Astrocyte (in vitro differentiated cells and primary cell): ENCODE results near the gene SHROOM2. TPM values are rescaled to one million over a fixed set of nuclear protein-coding genes. Genes with fewer than 3 reads are reported as not detected.

Experiments
- DNase-seq: peaks from one replicate; pipeline ENCODE4 v3.0.0-alpha.2; 2010; ENCODE audit warnings: low read depth
- FAIRE-seq: peaks from 2 replicates; lab custom pipeline; 2011; peaks lifted over from hg19 to GRCh38; lab: Jason Lieb, UNC
- H2AFZ ChIP-seq: 2 replicates; pipeline ENCODE4 v1.6.0; 2012; ENCODE audit warnings: low read depth, low read length, inconsistent platforms
- H3K27ac ChIP-seq: 2 replicates; pipeline ENCODE4 v1.5.1; 2011; ENCODE audit warnings: low read depth, low read length, inconsistent platforms
- H3K27me3 ChIP-seq: 2 replicates; pipeline ENCODE4 v1.6.0; 2011; ENCODE audit warnings: low read length, inconsistent platforms; ENCODE audit not compliant: insufficient read depth
- H3K36me3 ChIP-seq: 2 replicates; pipeline ENCODE4 v1.5.1; 2011; ENCODE audit warnings: low read length, inconsistent platforms; ENCODE audit not compliant: insufficient read depth
- H3K4me1 ChIP-seq: 2 replicates; pipeline ENCODE4 v1.5.1; 2011; ENCODE audit warnings: low read length, inconsistent platforms; ENCODE audit not compliant: insufficient read depth
- H3K4me2 ChIP-seq: 2 replicates; pipeline ENCODE4 v1.6.0; 2012; ENCODE audit warnings: low read length, inconsistent platforms
- H3K4me3 ChIP-seq: 2 replicates; pipeline ENCODE4 v1.5.1; 2011; ENCODE audit warnings: low read depth, mild to moderate bottlenecking, low read length, inconsistent platforms; ENCODE audit not compliant: insufficient read depth
- H3K79me2 ChIP-seq: 2 replicates; pipeline ENCODE4 v1.6.0; 2012; ENCODE audit warnings: mild to moderate bottlenecking, low read length, inconsistent platforms; ENCODE audit not compliant: insufficient read depth
- H3K9ac ChIP-seq: 2 replicates; pipeline ENCODE4 v1.6.0; 2012; ENCODE audit warnings: mild to moderate bottlenecking, low read length, inconsistent platforms
- H3K9me3 ChIP-seq: 2 replicates; pipeline ENCODE4 v1.5.1; 2012; ENCODE audit warnings: low read depth, mild to moderate bottlenecking, low read length, inconsistent platforms; ENCODE audit not compliant: insufficient read depth
- H4K20me1 ChIP-seq: 2 replicates; pipeline ENCODE4 v1.6.0; 2012; ENCODE audit warnings: low read length, inconsistent platforms; ENCODE audit not compliant: insufficient read depth
- H3K27ac Mint-ChIP-seq: one replicate; pipeline ENCODE4 v1.8.0; 2021; ENCODE audit warnings: mild to moderate bottlenecking, mixed read lengths; ENCODE audit not compliant: unreplicated experiment
- H3K27me3 Mint-ChIP-seq: one replicate; pipeline ENCODE4 v1.8.0; 2021; ENCODE audit warnings: low read depth, mixed read lengths; ENCODE audit not compliant: unreplicated experiment
- H3K36me3 Mint-ChIP-seq: one replicate; pipeline ENCODE4 v1.8.0; 2021; ENCODE audit warnings: low read depth, mixed read lengths; ENCODE audit not compliant: unreplicated experiment
- H3K4me1 Mint-ChIP-seq: one replicate; pipeline ENCODE4 v1.8.0; 2021; ENCODE audit warnings: low read depth, mixed read lengths; ENCODE audit not compliant: unreplicated experiment
- H3K4me3 Mint-ChIP-seq: one replicate; pipeline ENCODE4 v1.8.0; 2021; ENCODE audit warnings: mild to moderate bottlenecking, moderate library complexity, mixed read lengths; ENCODE audit not compliant: unreplicated experiment
- H3K9me3 Mint-ChIP-seq: one replicate; pipeline ENCODE4 v1.8.0; 2021; ENCODE audit warnings: mild to moderate bottlenecking, mixed read lengths; ENCODE audit not compliant: unreplicated experiment
- EZH2 ChIP-seq: IDR thresholded peaks from 2 replicates; pipeline ENCODE4 v1.6.1; 2012; ENCODE audit warnings: mild to moderate bottlenecking, low read length, inconsistent platforms; ENCODE audit not compliant: insufficient read depth
- total RNA-seq: library from RNA; stranded (reverse); gene quantifications from 2 replicates; pipeline ENCODE4 v1.2.1, GENCODE V29; 2021
- TF ChIP-seq, protein P1 (sequence below): IDR thresholded peaks from 2 replicates; pipeline ENCODE4 v1.5.1; 2011; ENCODE audit warnings: low read depth, mild to moderate bottlenecking, inconsistent platforms, low read length, moderate library complexity; ENCODE audit not compliant: insufficient read depth

SHROOM2 gene
- total RNA-seq, 1 donor from 2014 or later, result 15.9 TPM

DNA sequence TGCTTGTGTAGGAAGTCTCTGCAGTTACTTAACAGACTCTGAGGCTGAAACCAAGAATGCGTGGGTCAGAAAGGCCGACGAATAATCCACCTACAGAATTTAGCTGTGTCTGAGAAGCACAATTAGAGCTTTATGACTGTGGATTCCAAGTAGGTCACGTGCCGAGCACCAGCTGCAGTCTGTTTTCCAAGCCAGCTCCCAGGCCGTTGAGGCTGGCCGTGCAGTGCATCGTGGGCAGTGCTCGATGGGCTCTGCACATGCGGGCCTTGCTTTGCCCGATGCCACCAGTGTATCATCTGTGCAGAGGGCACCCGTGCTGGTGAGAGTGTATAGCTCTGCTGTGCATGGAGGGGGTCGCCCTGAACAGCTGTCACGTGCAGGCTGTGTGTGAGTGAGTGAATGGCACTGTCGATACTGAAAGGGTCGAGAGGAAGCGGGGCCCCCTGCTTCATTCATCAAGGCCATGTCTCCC, 113.4 kb downstream of the SHROOM2 start:
- DNase-seq (peak; percentile 91), FAIRE-seq (peak; percentile 88)
- TF ChIP-seq, protein P1, sequence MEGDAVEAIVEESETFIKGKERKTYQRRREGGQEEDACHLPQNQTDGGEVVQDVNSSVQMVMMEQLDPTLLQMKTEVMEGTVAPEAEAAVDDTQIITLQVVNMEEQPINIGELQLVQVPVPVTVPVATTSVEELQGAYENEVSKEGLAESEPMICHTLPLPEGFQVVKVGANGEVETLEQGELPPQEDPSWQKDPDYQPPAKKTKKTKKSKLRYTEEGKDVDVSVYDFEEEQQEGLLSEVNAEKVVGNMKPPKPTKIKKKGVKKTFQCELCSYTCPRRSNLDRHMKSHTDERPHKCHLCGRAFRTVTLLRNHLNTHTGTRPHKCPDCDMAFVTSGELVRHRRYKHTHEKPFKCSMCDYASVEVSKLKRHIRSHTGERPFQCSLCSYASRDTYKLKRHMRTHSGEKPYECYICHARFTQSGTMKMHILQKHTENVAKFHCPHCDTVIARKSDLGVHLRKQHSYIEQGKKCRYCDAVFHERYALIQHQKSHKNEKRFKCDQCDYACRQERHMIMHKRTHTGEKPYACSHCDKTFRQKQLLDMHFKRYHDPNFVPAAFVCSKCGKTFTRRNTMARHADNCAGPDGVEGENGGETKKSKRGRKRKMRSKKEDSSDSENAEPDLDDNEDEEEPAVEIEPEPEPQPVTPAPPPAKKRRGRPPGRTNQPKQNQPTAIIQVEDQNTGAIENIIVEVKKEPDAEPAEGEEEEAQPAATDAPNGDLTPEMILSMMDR, result no peak
- no peaks in the 10 kb centered on the region for H3K27me3 ChIP-seq
- Mint-ChIP-seq H3K9me3 (no peaks in the 10 kb centered on the region), H3K27me3 (no peaks in the 10 kb centered on the region), H3K36me3 (no peaks in the 10 kb centered on the region), H3K4me1 (peaks cover 37% of the 10 kb centered on the region), H3K27ac (peak overlapping the region; percentile 84), H3K4me3 (no peak overlapping the region)
- no peaks in the 10 kb centered on the region for H3K9me3 ChIP-seq
- H3K27ac ChIP-seq, result peak overlapping the region; percentile 56
- peak overlapping the region; percentile 18 for H3K4me3 ChIP-seq
- peak overlapping the region; percentile 48 for H3K9ac ChIP-seq
- H3K79me2 ChIP-seq, result peaks cover 29% of the 10 kb centered on the region
- H3K4me2 ChIP-seq, result peak overlapping the region; percentile 80
- peaks cover 42% of the 10 kb centered on the region for H3K4me1 ChIP-seq
- H3K36me3 ChIP-seq, result no peaks in the 10 kb centered on the region
- H2AFZ ChIP-seq, result no peak overlapping the region
- no peaks in the 10 kb centered on the region for H4K20me1 ChIP-seq

DNA sequence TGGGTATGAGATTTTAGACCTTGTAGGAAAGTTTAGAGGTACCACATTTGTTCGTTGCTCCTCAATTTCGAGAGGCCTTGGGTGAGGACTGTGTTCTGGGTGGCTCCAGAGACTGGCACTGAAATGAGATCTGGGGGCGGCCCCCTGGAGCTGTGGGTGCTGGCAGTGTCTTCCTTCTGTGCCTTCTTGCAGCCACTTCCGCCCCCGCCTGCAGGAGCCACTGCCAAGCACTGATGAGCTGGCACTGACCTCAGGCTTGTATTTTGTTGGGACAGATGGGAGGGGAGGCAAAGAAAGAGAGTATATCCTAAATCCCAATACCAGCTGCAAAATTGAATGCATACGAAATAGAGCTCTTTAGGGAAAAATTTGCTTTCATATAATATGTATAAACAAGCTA, 116.4 kb downstream of the SHROOM2 start:
- H4K20me1 ChIP-seq, result no peaks in the 10 kb centered on the region
- no peaks in the 10 kb centered on the region for H3K9me3 ChIP-seq
- H3K4me1 Mint-ChIP-seq, result peaks cover 47% of the 10 kb centered on the region
- H3K36me3 ChIP-seq, result no peaks in the 10 kb centered on the region
- H3K4me1 ChIP-seq, result peaks cover 50% of the 10 kb centered on the region
- H3K4me2 ChIP-seq, result peak overlapping the region; percentile 29
- no peak overlapping the region for H3K27ac Mint-ChIP-seq
- H3K9me3 Mint-ChIP-seq, result no peaks in the 10 kb centered on the region
- peak; percentile 29 for DNase-seq
- H3K4me3 Mint-ChIP-seq, result no peak overlapping the region
- H3K27me3 ChIP-seq, result no peaks in the 10 kb centered on the region
- H2AFZ ChIP-seq, result no peak overlapping the region
- H3K9ac ChIP-seq, result no peak overlapping the region
- peak; percentile 5 for FAIRE-seq
- no peaks in the 10 kb centered on the region for H3K27me3 Mint-ChIP-seq
- no peak overlapping the region for H3K4me3 ChIP-seq
- no peak for TF ChIP-seq EZH2
- TF ChIP-seq, protein P1, result no peak
- no peaks in the 10 kb centered on the region for H3K36me3 Mint-ChIP-seq
- H3K79me2 ChIP-seq, result peaks cover 29% of the 10 kb centered on the region
- H3K27ac ChIP-seq, result no peak overlapping the region

DNA sequence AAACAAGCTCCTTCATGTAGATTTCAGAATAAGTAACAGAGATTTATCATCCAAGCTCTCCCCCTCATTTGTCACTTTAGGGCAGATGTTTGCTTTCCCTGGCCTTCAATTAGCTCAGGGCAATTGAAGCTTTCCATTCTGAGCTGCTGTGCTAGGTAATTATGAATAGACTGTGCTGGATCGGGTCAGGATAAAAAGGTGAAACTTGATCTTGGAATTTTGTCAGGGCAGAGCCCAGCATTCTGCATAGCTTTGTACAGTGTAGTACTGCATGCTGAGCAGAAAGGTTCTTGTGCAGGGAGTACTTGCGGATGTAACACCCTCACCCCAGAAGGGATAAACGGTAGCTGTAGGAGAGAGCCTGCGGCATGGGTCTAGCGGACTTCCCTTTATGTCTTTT, 116.9 kb downstream of the SHROOM2 start:
- Histone ChIP-seq H3K4me1 (peaks cover 47% of the 10 kb centered on the region), H3K27me3 (no peaks in the 10 kb centered on the region), H3K9ac (no peak overlapping the region), H3K4me2 (peak overlapping the region; percentile 29), H3K4me3 (no peak overlapping the region), H3K36me3 (no peaks in the 10 kb centered on the region), H3K79me2 (peaks cover 29% of the 10 kb centered on the region), H2AFZ (no peak overlapping the region), H3K27ac (no peak overlapping the region), H4K20me1 (no peaks in the 10 kb centered on the region), H3K9me3 (no peaks in the 10 kb centered on the region)
- TF ChIP-seq EZH2, result no peak
- TF ChIP-seq, protein P1, result no peak
- H3K27me3 Mint-ChIP-seq, result no peaks in the 10 kb centered on the region
- peaks cover 47% of the 10 kb centered on the region for H3K4me1 Mint-ChIP-seq
- H3K36me3 Mint-ChIP-seq, result no peaks in the 10 kb centered on the region
- no peaks in the 10 kb centered on the region for H3K9me3 Mint-ChIP-seq
- peak; percentile 30 for DNase-seq
- FAIRE-seq, result no peak
- H3K4me3 Mint-ChIP-seq, result no peak overlapping the region
- H3K27ac Mint-ChIP-seq, result no peak overlapping the region
